HepG2 (cell line): Measurements from ENCODE around the gene KCNQ1OT1.

ENCODE experiments used
- ARNTL ChIP-seq: sonication (generic); formaldehyde crosslinking; IDR thresholded peaks from 2 replicates; pipeline ENCODE4 v1.4.0; 2020; ENCODE audit warnings: mild to moderate bottlenecking, missing genetic modification reagents
- EZH2 ChIP-seq: conservative IDR thresholded peaks from 2 replicates; pipeline ENCODE4 v1.6.1; 2012; ENCODE audit warnings: mild to moderate bottlenecking, low read depth, low read length, moderate library complexity
- HMGA1 ChIP-seq: sonication (generic); formaldehyde crosslinking; conservative IDR thresholded peaks from 2 replicates; pipeline ENCODE4 v1.4.0; 2020; ENCODE audit warnings: missing genetic modification reagents
- JUND ChIP-seq: sonication (generic); formaldehyde crosslinking; IDR thresholded peaks from 2 replicates; pipeline ENCODE4 v1.8.0; 2022; ENCODE audit warnings: mild to moderate bottlenecking, missing genetic modification reagents
- POLR2AphosphoS5 ChIP-seq: IDR thresholded peaks from 2 replicates; pipeline ENCODE4 v1.6.1; 2012; ENCODE audit warnings: low read depth, low read length
- TAF1 ChIP-seq: sonication (generic); formaldehyde crosslinking; IDR thresholded peaks from 2 replicates; pipeline ENCODE4 v1.4.0; 2020; ENCODE audit warnings: missing genetic modification reagents
- ZSCAN21 ChIP-seq: sonication (generic); formaldehyde crosslinking; IDR thresholded peaks from 2 replicates; pipeline ENCODE4 v1.8.0; 2022; ENCODE audit warnings: mild to moderate bottlenecking, missing genetic modification reagents, moderate library complexity, borderline replicate concordance
- TF ChIP-seq, protein P1 (sequence below): sonication (generic); formaldehyde crosslinking; IDR thresholded peaks from 2 replicates; pipeline ENCODE4 v1.5.0; 2020; ENCODE audit warnings: mild to moderate bottlenecking, missing genetic modification reagents, moderate library complexity

DNA sequence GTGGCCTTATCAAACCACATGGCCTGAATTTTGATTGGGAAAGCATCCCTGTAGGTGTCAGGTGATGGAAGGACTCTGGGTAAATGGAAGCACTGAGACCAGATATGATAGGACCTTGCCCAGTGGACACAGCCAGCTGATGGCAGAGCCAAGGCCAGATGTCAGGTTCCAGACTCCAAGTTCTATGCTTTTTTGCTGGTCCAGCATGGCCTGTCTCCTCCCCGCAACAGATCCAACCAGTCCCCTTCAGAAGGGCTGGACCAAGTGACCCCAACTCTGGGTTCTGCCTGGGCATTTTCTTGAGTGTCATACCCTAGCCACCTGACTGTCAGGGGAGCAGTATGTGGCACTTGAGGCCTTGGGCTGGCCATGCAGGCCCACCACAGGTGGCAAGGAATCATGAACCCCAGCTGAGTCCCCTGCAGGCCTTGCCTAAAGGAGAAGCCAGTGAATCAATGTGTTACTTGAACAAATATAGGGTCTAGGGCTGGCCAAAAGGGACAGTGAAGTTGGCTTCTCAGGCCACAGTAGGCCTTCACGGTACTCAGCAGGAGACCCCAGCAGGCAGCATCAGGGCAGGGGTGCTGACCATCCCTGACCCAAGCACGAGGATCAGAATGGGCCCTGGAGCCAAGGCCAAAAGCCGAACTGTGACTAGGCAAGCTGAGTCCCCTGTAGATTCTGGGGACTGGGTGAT is 27.1 kb downstream of the KCNQ1OT1 start:
- TF ChIP-seq JUND (CRISPR knock-in tag) (no peak), POLR2AphosphoS5 (no peak; the same call in 1 of the 2 replicates), HMGA1 (CRISPR knock-in tag) (no peak), EZH2 (no peak), TAF1 (CRISPR knock-in tag) (no peak), ARNTL (CRISPR knock-in tag) (no peak), ZSCAN21 (CRISPR knock-in tag) (no peak)
- TF ChIP-seq, protein P1, sequence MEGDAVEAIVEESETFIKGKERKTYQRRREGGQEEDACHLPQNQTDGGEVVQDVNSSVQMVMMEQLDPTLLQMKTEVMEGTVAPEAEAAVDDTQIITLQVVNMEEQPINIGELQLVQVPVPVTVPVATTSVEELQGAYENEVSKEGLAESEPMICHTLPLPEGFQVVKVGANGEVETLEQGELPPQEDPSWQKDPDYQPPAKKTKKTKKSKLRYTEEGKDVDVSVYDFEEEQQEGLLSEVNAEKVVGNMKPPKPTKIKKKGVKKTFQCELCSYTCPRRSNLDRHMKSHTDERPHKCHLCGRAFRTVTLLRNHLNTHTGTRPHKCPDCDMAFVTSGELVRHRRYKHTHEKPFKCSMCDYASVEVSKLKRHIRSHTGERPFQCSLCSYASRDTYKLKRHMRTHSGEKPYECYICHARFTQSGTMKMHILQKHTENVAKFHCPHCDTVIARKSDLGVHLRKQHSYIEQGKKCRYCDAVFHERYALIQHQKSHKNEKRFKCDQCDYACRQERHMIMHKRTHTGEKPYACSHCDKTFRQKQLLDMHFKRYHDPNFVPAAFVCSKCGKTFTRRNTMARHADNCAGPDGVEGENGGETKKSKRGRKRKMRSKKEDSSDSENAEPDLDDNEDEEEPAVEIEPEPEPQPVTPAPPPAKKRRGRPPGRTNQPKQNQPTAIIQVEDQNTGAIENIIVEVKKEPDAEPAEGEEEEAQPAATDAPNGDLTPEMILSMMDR (CRISPR knock-in tag), result no peak
